SH-SY5Y (cell line): ENCODE data around the gene FRMD8.

Experiments
- GATA2 ChIP-seq: IDR thresholded peaks from 2 replicates; pipeline ENCODE4 v1.6.1; 2011; ENCODE audit warnings: mild to moderate bottlenecking, low read depth, low read length
- GATA3 ChIP-seq: IDR thresholded peaks from 2 replicates; pipeline ENCODE4 v1.6.1; 2011; ENCODE audit warnings: low read depth, mild to moderate bottlenecking, low read length, moderate library complexity

DNA sequence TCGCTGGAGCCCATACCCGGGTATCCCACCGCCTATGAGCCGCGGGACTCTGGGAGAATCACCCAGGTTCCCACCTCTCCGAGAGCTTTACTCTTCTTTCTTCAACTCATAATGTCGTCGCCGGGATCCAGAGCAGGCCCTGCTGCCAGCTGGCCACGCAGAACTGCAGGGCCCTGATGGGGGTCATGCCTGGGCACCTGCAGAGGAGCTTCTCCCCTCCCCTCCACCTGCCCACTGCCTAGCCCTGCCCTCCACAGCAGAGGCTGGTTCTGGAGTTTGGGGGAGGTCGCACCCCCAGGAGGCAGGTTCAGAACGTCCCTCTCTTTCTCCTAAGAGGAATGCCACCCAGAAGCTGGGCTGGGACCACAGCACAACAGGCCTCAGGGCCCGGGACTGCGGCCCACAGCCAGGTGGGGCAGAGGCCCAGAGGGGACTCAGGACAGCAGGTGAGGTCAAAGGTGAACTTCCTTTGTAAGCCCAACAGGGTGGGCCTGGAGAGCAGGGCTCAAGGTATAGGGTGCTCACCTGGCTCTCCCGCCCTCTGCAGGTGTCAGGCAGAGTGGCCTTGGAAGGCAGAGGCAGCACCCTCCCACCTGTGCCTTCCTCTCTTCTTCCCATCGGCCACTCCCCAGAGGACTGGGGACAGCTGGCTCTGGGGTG, 5.8 kb upstream of the FRMD8 start:
- TF ChIP-seq GATA2 (no peak), GATA3 (no peak)
